AG08395 (cell line): ENCODE data around the gene PAX5.

ENCODE experiments used
- DNase-seq: peaks from one replicate; pipeline ENCODE4 v3.0.0; 2012; ENCODE audit warnings: mixed read lengths, low spot score

The PAX5 gene

GRCh38 chr9:36961561-36962325, 72.3 kb downstream of the PAX5 start:
- DNase-seq: no peak

- DNase-seq: no peak
Measured at GRCh38 chr9:36961051-36961450, 73.0 kb downstream of the PAX5 start.

GRCh38 chr9:36960575-36960955, 73.5 kb downstream of the PAX5 start:
- no peak for DNase-seq

- no peak for DNase-seq
Measured at GRCh38 chr9:36959681-36960574, 74.1 kb downstream of the PAX5 start.

- no peak for DNase-seq
Measured at GRCh38 chr9:36956908-36957307, 77.2 kb downstream of the PAX5 start.

GRCh38 chr9:36950389-36950788, 83.7 kb downstream of the PAX5 start:
- no peak for DNase-seq

GRCh38 chr9:36949466-36949865, 84.6 kb downstream of the PAX5 start:
- DNase-seq: no peak

GRCh38 chr9:36948051-36948450, 86.0 kb downstream of the PAX5 start:
- DNase-seq: no peak

- DNase-seq: peak; percentile 26
Measured at GRCh38 chr9:36946653-36947052, 87.4 kb downstream of the PAX5 start.

- no peak for DNase-seq
Measured at GRCh38 chr9:36945999-36946398, 88.1 kb downstream of the PAX5 start.

- no peak for DNase-seq
Measured at GRCh38 chr9:36942891-36943290, 91.2 kb downstream of the PAX5 start.

GRCh38 chr9:36941441-36941840, 92.6 kb downstream of the PAX5 start:
- no peak for DNase-seq

- no peak for DNase-seq
Measured at GRCh38 chr9:36940881-36941280, 93.2 kb downstream of the PAX5 start.

GRCh38 chr9:36940500-36940853, 93.6 kb downstream of the PAX5 start:
- DNase-seq: no peak

- DNase-seq: no peak
Measured at GRCh38 chr9:36939655-36940499, 94.2 kb downstream of the PAX5 start.

GRCh38 chr9:36939214-36939613, 94.9 kb downstream of the PAX5 start:
- no peak for DNase-seq

GRCh38 chr9:36938617-36939016, 95.5 kb downstream of the PAX5 start:
- DNase-seq: no peak

- DNase-seq: no peak
Measured at GRCh38 chr9:36937951-36938350, 96.1 kb downstream of the PAX5 start.

- no peak for DNase-seq
Measured at GRCh38 chr9:36937346-36937745, 96.7 kb downstream of the PAX5 start.

- no peak for DNase-seq
Measured at GRCh38 chr9:36936498-36936831, 97.6 kb downstream of the PAX5 start.

- DNase-seq: no peak
Measured at GRCh38 chr9:36935768-36936497, 98.1 kb downstream of the PAX5 start.

GRCh38 chr9:36935332-36935731, 98.7 kb downstream of the PAX5 start:
- no peak for DNase-seq
